ENCODE results near the gene RHPN2.
"Not testable (repeated sequence)": the region's sequence is repeated elsewhere in the genome, so short reads cannot be mapped to it uniquely, and the experiment has no call there.

Gene RHPN2

DNA sequence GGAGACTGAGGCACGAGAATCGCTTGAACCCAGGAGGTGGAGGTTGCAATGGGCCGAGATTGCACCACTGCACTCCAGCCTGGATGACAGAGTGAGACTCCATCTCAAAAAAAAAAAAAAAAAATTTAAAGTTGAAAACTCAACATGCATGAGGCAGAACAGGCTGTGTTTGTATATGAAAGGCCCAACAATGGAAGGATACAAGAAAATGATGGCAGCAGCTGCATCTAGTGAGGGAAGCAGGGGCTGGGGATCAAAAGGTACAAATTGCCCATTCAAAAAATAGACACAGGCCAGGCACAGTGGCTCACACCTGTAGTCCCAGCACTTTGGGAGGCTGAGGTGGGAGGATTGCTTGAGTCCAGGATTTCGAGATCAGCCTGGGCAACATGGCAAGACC lies 86.9 kb downstream of the RHPN2 start:
- DNase-seq = not testable (repeated sequence)

DNA sequence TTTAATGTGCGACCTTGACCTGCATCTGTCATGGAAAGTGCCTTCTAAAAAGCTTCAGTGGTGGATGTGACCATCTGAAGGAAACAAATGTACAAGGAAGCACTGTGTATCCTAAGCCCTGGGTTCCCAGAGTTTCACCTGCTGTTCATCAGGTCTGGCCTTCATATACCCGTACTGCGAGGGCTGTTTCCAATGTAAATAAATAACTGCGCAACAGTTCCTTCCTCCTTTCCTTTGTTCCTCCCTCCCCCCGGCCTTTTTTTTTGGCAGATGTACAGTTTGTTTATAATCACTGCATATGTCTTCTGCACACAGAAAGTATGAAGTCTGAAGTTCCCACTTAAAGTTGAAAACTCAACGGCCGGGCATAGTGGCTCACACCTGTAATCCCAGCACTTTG lies 87.4 kb downstream of the RHPN2 start:
- no peak for DNase-seq

DNA sequence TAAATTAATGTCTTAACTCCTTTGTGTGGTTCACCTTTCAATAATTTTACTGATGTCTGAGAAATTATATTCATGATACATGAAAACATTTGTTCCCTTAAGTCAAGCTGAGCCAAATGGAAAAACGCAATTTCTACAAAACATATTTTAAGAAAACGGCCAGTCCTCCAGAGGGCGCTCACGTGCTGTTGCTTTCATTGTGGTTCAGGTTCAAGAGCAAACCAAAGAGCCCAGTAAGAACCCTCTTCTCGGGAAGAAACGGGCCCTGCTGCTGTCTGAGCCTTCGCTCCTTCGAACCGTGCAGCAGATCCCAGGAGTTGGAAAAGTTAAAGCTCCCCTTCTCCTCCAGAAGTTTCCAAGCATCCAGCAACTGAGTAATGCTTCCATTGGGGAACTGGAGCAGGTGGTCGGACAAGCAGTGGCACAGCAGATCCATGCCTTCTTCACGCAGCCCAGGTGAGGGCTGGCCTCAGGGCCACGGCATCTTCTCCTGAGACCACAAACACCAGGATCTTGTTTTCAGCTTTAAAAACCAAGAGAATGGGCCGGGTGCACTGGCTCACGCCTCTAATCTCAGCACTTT lies 88.4 kb downstream of the RHPN2 start:
- peak in 45 of 56 donors; percentile 1 to 85 (median 31) for DNase-seq

DNA sequence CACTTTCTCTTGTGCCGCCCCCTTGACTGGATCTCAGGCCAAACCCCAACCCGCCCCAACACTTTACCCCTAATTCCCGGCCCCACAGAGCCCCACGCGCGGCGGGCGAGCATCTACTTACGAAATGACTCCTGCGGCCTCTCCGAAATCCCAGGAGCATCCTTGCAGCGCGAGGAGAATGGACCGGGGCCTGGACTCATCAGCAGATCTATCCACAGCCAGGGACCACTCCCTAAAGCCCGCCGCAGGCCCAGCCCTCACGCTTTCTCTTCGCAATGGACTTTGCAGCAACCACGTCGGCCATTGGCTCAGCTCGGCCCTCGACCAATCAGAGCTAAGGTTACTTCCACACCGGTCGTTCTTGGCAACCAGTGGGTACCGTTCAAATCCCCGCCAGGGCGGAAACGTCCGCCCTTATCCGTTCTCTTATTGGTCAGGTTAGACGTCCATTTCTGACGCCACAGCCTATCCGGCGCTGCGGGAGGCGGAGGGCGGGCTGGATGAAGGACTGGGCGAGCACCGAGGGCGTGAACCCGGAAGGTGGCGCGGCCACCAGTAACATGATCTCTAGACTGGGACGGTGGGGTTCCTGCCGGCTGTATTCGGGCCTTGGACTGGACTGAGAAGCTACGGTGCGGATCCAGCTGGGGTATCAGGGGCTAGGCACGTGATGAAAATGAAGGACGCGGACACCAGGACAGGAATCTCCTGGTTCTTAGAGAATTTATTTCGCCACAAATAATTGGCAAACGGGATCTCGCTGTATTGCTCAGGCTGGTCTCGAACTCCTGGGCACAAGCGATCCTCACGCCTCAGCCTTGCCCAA lies 92.8 kb downstream of the RHPN2 start, which contains the start of the genes CEP89 and FAAP24:
Gene CEP89, minus strand, starts transcription at position 244 of the 826 bp plus-strand sequence. Its CDS starts 84 bp downstream, at position 160.
Gene FAAP24, plus strand, starts transcription at position 528 of the 826 bp plus-strand sequence. CDS start 955 bp downstream, outside the sequence.
- peak; percentile 87 to 100 (median 98) for DNase-seq

DNA sequence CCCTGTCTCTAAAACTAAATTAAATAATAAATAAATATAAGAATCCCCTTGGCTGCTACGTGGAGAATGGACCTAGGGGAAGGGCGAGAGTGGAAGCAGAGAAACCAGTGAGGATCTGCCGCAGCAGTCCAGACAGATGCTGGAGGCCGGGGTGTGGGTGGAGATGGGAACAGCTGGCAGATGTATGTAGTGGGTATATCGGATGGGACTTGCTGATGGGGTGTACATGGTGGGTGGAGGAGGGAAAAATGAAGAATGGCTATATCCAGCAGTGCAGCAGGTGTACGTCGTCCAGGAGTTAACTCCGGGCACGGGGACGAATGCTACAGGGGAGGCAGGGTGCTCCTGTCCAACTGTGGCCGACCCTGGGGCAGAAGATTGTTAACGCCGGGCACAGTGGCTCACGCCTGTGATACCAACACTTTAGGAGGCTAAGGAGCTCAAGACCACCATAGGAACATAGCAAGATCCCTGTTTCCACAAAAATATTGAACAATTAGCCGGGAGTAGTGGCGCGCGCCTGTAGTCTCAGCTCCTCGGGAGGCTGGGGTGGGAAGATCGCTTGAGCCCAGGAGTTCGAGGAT lies 93.6 kb downstream of the RHPN2 start:
- DNase-seq = peak in 1 of 56 donors; percentile 29

DNA sequence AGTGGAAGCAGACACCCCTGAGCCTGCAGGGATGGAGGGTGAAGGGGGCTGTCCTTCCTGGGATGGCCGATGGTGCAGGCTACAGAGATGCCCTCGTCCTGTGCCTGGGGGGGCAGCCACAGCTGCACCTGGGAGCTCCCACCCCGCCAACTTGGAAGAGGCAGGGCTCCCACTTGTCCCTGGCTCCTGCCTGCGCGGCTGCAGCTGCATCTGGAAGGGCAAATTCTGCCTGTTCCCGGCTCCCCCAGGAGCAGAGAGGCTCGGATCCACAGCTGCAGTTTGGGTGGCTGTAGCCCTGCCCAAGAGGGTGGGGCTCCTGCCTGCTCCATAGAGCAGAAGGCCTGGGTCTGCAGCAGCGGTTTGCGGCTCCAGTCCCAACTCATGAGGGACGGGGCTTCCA lies 95.1 kb downstream of the RHPN2 start:
- DNase-seq = no peak

DNA sequence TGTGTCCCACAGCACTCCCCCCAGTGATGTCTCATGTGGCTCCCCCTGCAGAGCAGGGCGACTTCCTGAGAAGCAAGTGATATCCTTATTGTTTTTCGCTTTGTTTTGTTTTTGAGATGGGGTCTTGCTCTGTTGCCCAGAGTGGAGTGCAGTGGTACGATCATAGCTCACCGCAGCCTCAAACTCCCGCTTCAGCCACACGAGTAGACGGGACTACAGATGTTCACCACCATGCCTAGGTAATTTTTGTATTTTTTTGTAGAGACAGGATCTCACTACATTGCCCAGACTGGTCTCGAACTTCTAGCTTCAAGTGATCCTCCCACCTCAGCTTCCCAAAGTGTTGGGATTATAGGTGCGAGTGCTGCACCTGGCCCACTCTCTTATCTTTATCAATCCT lies 97.9 kb downstream of the RHPN2 start:
- no peak for DNase-seq

DNA sequence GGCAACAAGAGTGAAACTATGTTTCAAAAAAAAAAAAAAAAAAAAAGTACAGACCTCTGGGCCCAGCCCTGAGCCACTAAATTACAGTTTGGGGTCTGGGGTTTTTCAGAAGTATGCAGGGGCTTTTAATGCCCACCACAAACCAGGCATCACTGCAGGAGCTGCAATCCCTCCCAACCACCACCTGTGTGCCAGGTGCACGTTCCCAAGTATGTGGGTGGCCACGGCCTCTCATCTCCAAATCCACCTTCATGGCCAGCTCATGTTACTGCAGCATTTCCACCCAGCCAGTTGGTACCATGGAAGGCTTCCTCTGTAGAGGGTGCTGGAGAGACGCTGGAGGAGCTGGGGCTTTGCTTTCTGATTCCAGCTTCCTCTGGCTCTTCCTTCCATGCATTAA lies 119.4 kb downstream of the RHPN2 start:
- DNase-seq = no peak

DNA sequence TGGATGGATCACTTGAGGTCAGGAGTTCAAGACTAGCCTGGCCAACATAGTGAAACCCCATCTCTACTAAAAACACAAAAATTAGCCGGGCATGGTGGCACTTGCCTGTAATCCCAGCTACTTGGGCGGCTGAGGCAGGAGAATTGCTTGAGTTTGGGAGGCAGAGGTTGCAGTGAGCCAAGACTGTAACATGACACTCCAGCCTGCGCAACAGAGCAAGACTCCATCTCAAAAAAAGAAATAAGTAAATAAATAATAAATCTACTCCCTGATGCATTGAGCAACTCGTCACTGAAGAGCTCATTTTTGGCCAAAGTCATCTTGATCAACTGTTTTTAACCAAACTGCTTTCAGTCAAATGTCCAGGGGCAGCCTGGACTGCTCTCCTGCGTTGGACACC lies 123.4 kb downstream of the RHPN2 start:
- not testable (repeated sequence) for DNase-seq

DNA sequence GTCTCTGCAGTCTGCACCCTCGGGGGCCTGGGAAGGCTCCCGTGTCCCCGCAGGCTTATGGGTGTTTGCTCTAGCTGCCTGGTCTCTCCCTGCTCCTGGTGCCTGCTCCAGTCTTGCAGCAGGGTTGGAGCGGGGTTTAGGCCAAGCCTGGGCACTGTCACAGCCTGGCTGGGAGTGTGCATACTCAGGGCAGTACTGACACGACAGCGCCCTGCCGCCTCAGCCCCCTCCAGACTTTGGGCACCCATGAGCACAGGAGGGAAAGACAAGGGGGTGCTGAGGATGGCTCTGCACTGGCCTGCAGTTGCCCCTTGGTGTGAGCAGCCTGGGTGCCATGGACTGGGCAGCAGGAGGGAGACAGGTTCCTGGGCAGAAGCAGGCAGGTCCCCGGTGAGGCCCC lies 128.6 kb downstream of the RHPN2 start:
- no peak for DNase-seq

DNA sequence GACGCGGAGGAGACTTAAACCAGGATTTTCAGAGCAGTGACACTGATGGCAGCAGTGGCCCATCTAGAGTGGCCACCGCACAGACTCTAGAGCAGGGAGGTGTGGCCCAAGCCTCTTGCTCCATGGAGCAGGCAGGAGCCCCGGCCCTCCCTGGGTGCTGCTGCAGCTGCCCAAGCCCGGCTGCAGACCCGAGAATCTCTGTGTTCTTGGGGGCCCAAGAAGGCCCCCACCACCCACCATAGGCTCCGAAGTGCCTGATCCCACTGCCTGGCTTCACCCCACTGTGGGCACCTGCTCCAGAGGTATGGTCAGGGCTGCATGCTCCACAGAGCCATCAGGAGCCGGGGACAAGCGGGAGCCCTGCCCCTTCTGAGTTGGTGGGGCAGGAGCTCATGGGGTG lies 129.1 kb downstream of the RHPN2 start:
- no peak for DNase-seq

DNA sequence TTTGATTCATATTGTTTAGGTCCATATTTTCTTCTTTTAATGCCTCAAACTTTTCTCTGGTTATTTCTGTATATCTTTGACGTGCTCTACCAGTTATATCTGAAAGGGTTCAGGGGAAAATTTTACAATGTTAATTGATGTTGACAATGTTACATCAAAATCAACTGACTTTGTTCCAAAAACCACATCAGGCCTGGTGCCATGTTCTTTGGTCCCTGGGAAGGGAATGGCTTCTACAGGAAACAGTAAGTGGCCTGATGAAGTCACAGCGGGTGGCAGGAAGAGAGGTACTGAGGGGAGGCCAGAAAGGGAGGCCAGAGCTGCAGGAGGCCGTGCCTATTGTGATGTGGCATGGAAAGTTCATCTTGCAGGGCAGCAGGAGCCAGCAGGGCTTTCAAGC lies 131.1 kb downstream of the RHPN2 start:
- no peak for DNase-seq

DNA sequence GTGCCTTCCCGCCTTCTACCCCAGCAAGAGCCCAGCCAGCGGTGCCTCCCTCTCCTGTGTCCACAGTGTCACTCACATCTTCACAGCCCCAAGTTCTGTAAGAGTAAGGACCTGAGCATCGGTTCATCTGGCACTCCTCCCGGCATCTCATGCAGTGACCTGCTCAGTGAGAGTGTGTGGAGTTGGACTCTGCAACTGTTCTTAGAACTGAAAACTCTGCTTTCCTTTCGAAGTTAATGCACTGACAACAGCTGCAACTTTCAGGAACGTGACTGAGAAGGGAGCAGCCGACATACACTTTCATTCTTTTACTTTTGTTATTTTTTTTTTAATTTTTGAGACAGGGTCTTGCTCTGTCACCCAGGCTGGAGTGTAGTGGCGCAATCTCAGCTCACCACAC lies 134.1 kb downstream of the RHPN2 start:
- DNase-seq = no peak

DNA sequence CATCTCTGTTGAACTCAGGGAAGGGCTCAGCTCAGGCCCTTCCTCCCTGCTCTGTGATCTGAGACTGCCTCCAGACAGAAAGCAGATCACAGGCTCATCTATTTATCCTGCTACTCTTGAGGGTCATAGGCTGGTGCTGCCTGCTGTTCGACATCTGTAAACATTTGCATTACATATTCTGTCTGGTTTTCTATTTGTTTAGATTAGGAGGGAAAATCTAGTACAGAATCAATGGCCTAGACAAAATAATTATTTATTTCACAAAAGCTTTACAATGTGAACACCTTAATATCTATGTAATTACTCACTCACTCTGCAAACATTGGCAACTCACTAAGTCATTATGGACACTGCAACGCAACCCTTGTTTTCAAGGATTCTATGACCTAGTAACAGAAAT lies 135.9 kb downstream of the RHPN2 start:
- DNase-seq = no peak

Data from amygdala (tissue), 56 donors.